Neural progenitor cell (in vitro differentiated cells): ENCODE results near the gene TP53I3. TPM values are rescaled to one million over a fixed set of nuclear protein-coding genes. Genes with fewer than 3 reads are reported as not detected.
"Not testable (repeated sequence)": the region's sequence is repeated elsewhere in the genome, so short reads cannot be mapped to it uniquely, and the experiment has no call there.

Experiments
- DNase-seq: peaks from one replicate; pipeline ENCODE4 v3.0.0-alpha.2; 2016; ENCODE audit warnings: low spot score
- H2AFZ ChIP-seq: fragments of 200-600 bp; sonication (generic); replicated peaks from 2 replicates; pipeline ENCODE4 v1.6.1; 2016; ENCODE audit warnings: antibody characterized with exemption
- H3F3A ChIP-seq: fragments of 200-600 bp; sonication (generic); 2 replicates; pipeline ENCODE4 v1.6.1; 2016; ENCODE audit warnings: antibody characterized with exemption, low read depth
- H3K27ac ChIP-seq: fragments of 200-600 bp; sonication (generic); 2 replicates; pipeline ENCODE4 v1.5.1; 2016; ENCODE audit warnings: mild to moderate bottlenecking
- H3K27me3 ChIP-seq: fragments of 200-600 bp; sonication (generic); 2 replicates; pipeline ENCODE4 v1.6.1; 2016; ENCODE audit warnings: mild to moderate bottlenecking, moderate library complexity
- H3K36me3 ChIP-seq: fragments of 200-600 bp; sonication (generic); 2 replicates; pipeline ENCODE4 v1.5.1; 2016
- H3K4me1 ChIP-seq: fragments of 200-600 bp; sonication (generic); 2 replicates; pipeline ENCODE4 v1.6.1; 2016; ENCODE audit warnings: mixed run types
- H3K4me2 ChIP-seq: fragments of 200-600 bp; sonication (generic); 2 replicates; pipeline ENCODE4 v1.6.1; 2016
- H3K4me3 ChIP-seq: fragments of 200-600 bp; sonication (generic); 2 replicates; pipeline ENCODE4 v1.5.1; 2016
- H3K79me2 ChIP-seq: fragments of 200-600 bp; sonication (generic); 2 replicates; pipeline ENCODE4 v1.6.1; 2016; ENCODE audit warnings: low read depth
- H3K9ac ChIP-seq: fragments of 200-600 bp; sonication (generic); 2 replicates; pipeline ENCODE4 v1.6.1; 2016
- H3K9me3 ChIP-seq: fragments of 200-600 bp; sonication (generic); 2 replicates; pipeline ENCODE4 v1.5.1; 2016; ENCODE audit warnings: low read depth
- H4K20me1 ChIP-seq: fragments of 200-600 bp; sonication (generic); 2 replicates; pipeline ENCODE4 v1.6.1; 2016; ENCODE audit warnings: low read depth
- H3K27ac Mint-ChIP-seq: 3 replicates; pipeline ENCODE4 v1.8.0; 2021; ENCODE audit warnings: mixed read lengths
- H3K27me3 Mint-ChIP-seq: 2 replicates; pipeline ENCODE4 v1.8.0; 2022; ENCODE audit warnings: low read depth, mild to moderate bottlenecking, inconsistent platforms, moderate library complexity, mixed read lengths; ENCODE audit not compliant: insufficient read depth
- H3K36me3 Mint-ChIP-seq: 3 replicates; pipeline ENCODE4 v1.8.0; 2021; ENCODE audit warnings: mixed read lengths
- H3K4me1 Mint-ChIP-seq: 3 replicates; pipeline ENCODE4 v1.8.0; 2021; ENCODE audit warnings: mixed read lengths
- H3K4me3 Mint-ChIP-seq: 3 replicates; pipeline ENCODE4 v1.8.0; 2021; ENCODE audit warnings: mild to moderate bottlenecking, moderate library complexity, mixed read lengths
- H3K9me3 Mint-ChIP-seq: 3 replicates; pipeline ENCODE4 v1.8.0; 2020; ENCODE audit warnings: mixed read lengths
- CTCF ChIP-seq: fragments of 200-600 bp; sonication (generic); IDR thresholded peaks from 2 replicates; pipeline ENCODE4 v1.5.1; 2017; ENCODE audit warnings: antibody characterized with exemption, mild to moderate bottlenecking
- EZH2 ChIP-seq: fragments of 200-600 bp; sonication (generic); IDR thresholded peaks from 2 replicates; pipeline ENCODE4 v1.6.1; 2017; ENCODE audit warnings: antibody characterized with exemption, mild to moderate bottlenecking, moderate library complexity
- EZH2phosphoT487 ChIP-seq: fragments of 200-600 bp; sonication (generic); IDR thresholded peaks from 2 replicates; pipeline ENCODE4 v1.6.1; 2017; ENCODE audit warnings: antibody characterized with exemption
- total RNA-seq: library from RNA; depleted of rRNA; stranded (reverse); fragments of >200 nt; gene quantifications from 2 replicates; pipeline ENCODE4 v1.2.3, GENCODE V29; 2015; ENCODE audit warnings: low replicate concordance

The TP53I3 gene
- total RNA-seq, 1 donor from 2014 or later: 25.8 TPM

GRCh38 chr2:24104110-24104650 is 19.5 kb upstream of the TP53I3 start:
- H3K9me3 Mint-ChIP-seq: peaks cover 38% of the 10 kb centered on the region
- no peaks in the 10 kb centered on the region for H3K4me1 Mint-ChIP-seq
- no peaks in the 10 kb centered on the region for H4K20me1 ChIP-seq
- H3K36me3 Mint-ChIP-seq: peaks cover 2% of the 10 kb centered on the region
- no peak overlapping the region for H3K4me3 Mint-ChIP-seq
- H3K27me3 ChIP-seq: no peaks in the 10 kb centered on the region
- no peaks in the 10 kb centered on the region for H3F3A ChIP-seq
- H3K4me3 ChIP-seq: no peak overlapping the region
- H3K79me2 ChIP-seq: no peaks in the 10 kb centered on the region
- no peak overlapping the region for H3K4me2 ChIP-seq
- no peak overlapping the region for H3K27ac ChIP-seq
- no peak overlapping the region for H3K9ac ChIP-seq
- no peaks in the 10 kb centered on the region for H3K36me3 ChIP-seq
- no peaks in the 10 kb centered on the region for H3K27me3 Mint-ChIP-seq
- TF ChIP-seq EZH2phosphoT487: no peak
- TF ChIP-seq EZH2: no peak
- no peak for TF ChIP-seq CTCF
- no peaks in the 10 kb centered on the region for H3K9me3 ChIP-seq
- no peak overlapping the region for H2AFZ ChIP-seq
- no peak overlapping the region for H3K27ac Mint-ChIP-seq
- no peak for DNase-seq
- no peaks in the 10 kb centered on the region for H3K4me1 ChIP-seq

GRCh38 chr2:24102677-24103076 is 18.0 kb upstream of the TP53I3 start:
- no peak overlapping the region for H3K27ac Mint-ChIP-seq
- no peaks in the 10 kb centered on the region for H4K20me1 ChIP-seq
- no peak overlapping the region for H3K27ac ChIP-seq
- no peaks in the 10 kb centered on the region for H3F3A ChIP-seq
- H3K9me3 Mint-ChIP-seq: peaks cover 26% of the 10 kb centered on the region
- H3K9ac ChIP-seq: no peak overlapping the region
- no peaks in the 10 kb centered on the region for H3K4me1 Mint-ChIP-seq
- no peaks in the 10 kb centered on the region for H3K79me2 ChIP-seq
- no peaks in the 10 kb centered on the region for H3K36me3 ChIP-seq
- H3K27me3 ChIP-seq: no peaks in the 10 kb centered on the region
- no peak overlapping the region for H3K4me2 ChIP-seq
- H3K4me3 ChIP-seq: no peak overlapping the region
- no peaks in the 10 kb centered on the region for H3K9me3 ChIP-seq
- no peaks in the 10 kb centered on the region for H3K27me3 Mint-ChIP-seq
- TF ChIP-seq EZH2 (no peak), CTCF (no peak), EZH2phosphoT487 (no peak)
- no peak overlapping the region for H3K4me3 Mint-ChIP-seq
- peaks cover 2% of the 10 kb centered on the region for H3K36me3 Mint-ChIP-seq
- no peak overlapping the region for H2AFZ ChIP-seq
- no peaks in the 10 kb centered on the region for H3K4me1 ChIP-seq
- no peak for DNase-seq

- no peaks in the 10 kb centered on the region for H3K79me2 ChIP-seq
- no peaks in the 10 kb centered on the region for H3K27me3 Mint-ChIP-seq
- peaks cover 19% of the 10 kb centered on the region for H3K9me3 Mint-ChIP-seq
- no peak overlapping the region for H3K27ac ChIP-seq
- H3K9me3 ChIP-seq: no peaks in the 10 kb centered on the region
- H3K4me3 ChIP-seq: no peak overlapping the region
- H3K36me3 ChIP-seq: no peaks in the 10 kb centered on the region
- H3K4me1 Mint-ChIP-seq: no peaks in the 10 kb centered on the region
- no peaks in the 10 kb centered on the region for H3K4me1 ChIP-seq
- peaks cover 2% of the 10 kb centered on the region for H3K36me3 Mint-ChIP-seq
- no peak overlapping the region for H3K9ac ChIP-seq
- H3K4me3 Mint-ChIP-seq: no peak overlapping the region
- no peaks in the 10 kb centered on the region for H3F3A ChIP-seq
- TF ChIP-seq EZH2 (no peak), EZH2phosphoT487 (no peak), CTCF (no peak)
- H2AFZ ChIP-seq: no peak overlapping the region
- no peak overlapping the region for H3K4me2 ChIP-seq
- no peaks in the 10 kb centered on the region for H4K20me1 ChIP-seq
- H3K27me3 ChIP-seq: no peaks in the 10 kb centered on the region
- H3K27ac Mint-ChIP-seq: no peak overlapping the region
- no peak for DNase-seq
Measured at GRCh38 chr2:24101992-24102391, 17.4 kb upstream of the TP53I3 start.

- not testable (repeated sequence) for H3K79me2 ChIP-seq, H3K27ac ChIP-seq, H3K4me2 ChIP-seq, H2AFZ ChIP-seq, H3K9me3 ChIP-seq, H3K27me3 ChIP-seq, H3F3A ChIP-seq, H4K20me1 ChIP-seq, DNase-seq, H3K36me3 ChIP-seq, H3K4me3 Mint-ChIP-seq, H3K4me1 Mint-ChIP-seq, H3K27me3 Mint-ChIP-seq, H3K4me1 ChIP-seq, H3K36me3 Mint-ChIP-seq, H3K4me3 ChIP-seq, H3K9ac ChIP-seq, H3K27ac Mint-ChIP-seq
- H3K9me3 Mint-ChIP-seq: peaks cover 11% of the 10 kb centered on the region
Measured at GRCh38 chr2:24100732-24101131, 16.1 kb upstream of the TP53I3 start.

GRCh38 chr2:24095171-24095677 is 10.6 kb upstream of the TP53I3 start:
- not testable (repeated sequence) for H3K9ac ChIP-seq, H3K4me3 ChIP-seq, H3K27ac Mint-ChIP-seq, H3K9me3 ChIP-seq, H3K36me3 Mint-ChIP-seq, H3K79me2 ChIP-seq, H3K36me3 ChIP-seq, H3K27ac ChIP-seq, H3K4me3 Mint-ChIP-seq, H3K27me3 Mint-ChIP-seq, H4K20me1 ChIP-seq, H3K9me3 Mint-ChIP-seq, H3K4me1 Mint-ChIP-seq, H3K4me1 ChIP-seq, H3F3A ChIP-seq, H3K27me3 ChIP-seq
- peak; percentile 13 for DNase-seq
- peak overlapping the region; percentile 60 for H2AFZ ChIP-seq
- H3K4me2 ChIP-seq: peak overlapping the region; percentile 47

- DNase-seq, H3K4me3 Mint-ChIP-seq: not testable (repeated sequence)
Measured at GRCh38 chr2:24093270-24093669, 8.6 kb upstream of the TP53I3 start.

More at GRCh38 chr2:24093270-24093669, 8.6 kb upstream of the TP53I3 start:
- H3K4me3 ChIP-seq, H3K4me1 ChIP-seq, H3K36me3 ChIP-seq, H3K27me3 Mint-ChIP-seq, H3K9me3 Mint-ChIP-seq, H3K27me3 ChIP-seq, H4K20me1 ChIP-seq, H3K4me1 Mint-ChIP-seq, H3K27ac Mint-ChIP-seq, H3K4me2 ChIP-seq, H3K9me3 ChIP-seq, H3K9ac ChIP-seq, H2AFZ ChIP-seq, H3K27ac ChIP-seq, H3F3A ChIP-seq, H3K79me2 ChIP-seq: not testable (repeated sequence)
- peaks cover 11% of the 10 kb centered on the region for H3K36me3 Mint-ChIP-seq
